Measurements from ENCODE around the gene SCD5. TPM values are rescaled to one million over a fixed set of nuclear protein-coding genes. Genes with fewer than 3 reads are reported as not detected.
A peak's percentile ranks its signal among the peaks of the same experiment; 100 is the strongest.

Gene SCD5
- total RNA-seq, 1 donor from 2014 or later: 36.6 TPM

- no peak overlapping the region for H3K27ac Mint-ChIP-seq
- peaks cover 34% of the 10 kb centered on the region for H3K4me1 Mint-ChIP-seq (ENCODE audit: unreplicated experiment)
- TF ChIP-seq, protein P1, sequence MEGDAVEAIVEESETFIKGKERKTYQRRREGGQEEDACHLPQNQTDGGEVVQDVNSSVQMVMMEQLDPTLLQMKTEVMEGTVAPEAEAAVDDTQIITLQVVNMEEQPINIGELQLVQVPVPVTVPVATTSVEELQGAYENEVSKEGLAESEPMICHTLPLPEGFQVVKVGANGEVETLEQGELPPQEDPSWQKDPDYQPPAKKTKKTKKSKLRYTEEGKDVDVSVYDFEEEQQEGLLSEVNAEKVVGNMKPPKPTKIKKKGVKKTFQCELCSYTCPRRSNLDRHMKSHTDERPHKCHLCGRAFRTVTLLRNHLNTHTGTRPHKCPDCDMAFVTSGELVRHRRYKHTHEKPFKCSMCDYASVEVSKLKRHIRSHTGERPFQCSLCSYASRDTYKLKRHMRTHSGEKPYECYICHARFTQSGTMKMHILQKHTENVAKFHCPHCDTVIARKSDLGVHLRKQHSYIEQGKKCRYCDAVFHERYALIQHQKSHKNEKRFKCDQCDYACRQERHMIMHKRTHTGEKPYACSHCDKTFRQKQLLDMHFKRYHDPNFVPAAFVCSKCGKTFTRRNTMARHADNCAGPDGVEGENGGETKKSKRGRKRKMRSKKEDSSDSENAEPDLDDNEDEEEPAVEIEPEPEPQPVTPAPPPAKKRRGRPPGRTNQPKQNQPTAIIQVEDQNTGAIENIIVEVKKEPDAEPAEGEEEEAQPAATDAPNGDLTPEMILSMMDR (conservative IDR thresholded peaks at IDR 0.05): no peak
- H3K36me3 Mint-ChIP-seq: peaks cover 4% of the 10 kb centered on the region
- H3K9me3 Mint-ChIP-seq: no peaks in the 10 kb centered on the region
- H3K27me3 Mint-ChIP-seq: peaks cover 3% of the 10 kb centered on the region
- no peak for DNase-seq (ENCODE audit: extremely low spot score, unreplicated experiment)
- no peak overlapping the region for H3K4me3 Mint-ChIP-seq
Measured at GRCh38 chr4:82811392-82811791, 12.8 kb upstream of the SCD5 start.

- TF ChIP-seq, protein P1 (conservative IDR thresholded peaks at IDR 0.05): no peak
- no peak for DNase-seq (ENCODE audit: extremely low spot score, unreplicated experiment)
- peak overlapping the region; percentile 14 for H3K4me3 Mint-ChIP-seq
- H3K9me3 Mint-ChIP-seq: no peaks in the 10 kb centered on the region
- H3K4me1 Mint-ChIP-seq (ENCODE audit: unreplicated experiment): peaks cover 32% of the 10 kb centered on the region
- no peak overlapping the region for H3K27ac Mint-ChIP-seq
- H3K36me3 Mint-ChIP-seq: peaks cover 2% of the 10 kb centered on the region
- peaks cover 3% of the 10 kb centered on the region for H3K27me3 Mint-ChIP-seq
Measured at GRCh38 chr4:82810176-82810575, 11.6 kb upstream of the SCD5 start.

DNA sequence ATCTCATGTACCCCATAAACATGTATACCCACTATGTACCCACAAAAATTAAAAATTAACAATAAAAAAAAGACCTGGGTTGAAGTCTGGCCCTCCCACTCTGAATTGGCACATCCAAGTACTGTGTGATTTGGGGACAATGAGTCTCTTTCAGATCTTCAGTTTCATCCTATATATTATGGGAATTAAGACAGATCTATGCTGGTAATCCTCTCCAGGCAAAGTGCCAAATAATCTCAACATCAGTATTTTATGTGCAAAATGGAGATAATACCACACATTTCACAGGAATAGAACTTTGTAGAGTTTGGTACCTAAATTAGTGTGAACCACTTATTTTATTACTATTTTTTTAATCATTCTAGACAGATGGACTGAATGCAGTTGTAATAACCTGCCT lies 11.0 kb upstream of the SCD5 start:
- Mint-ChIP-seq H3K9me3 (no peaks in the 10 kb centered on the region), H3K27me3 (peaks cover 3% of the 10 kb centered on the region), H3K36me3 (no peaks in the 10 kb centered on the region), H3K4me1 (ENCODE audit: unreplicated experiment) (peaks cover 29% of the 10 kb centered on the region), H3K4me3 (no peak overlapping the region), H3K27ac (no peak overlapping the region)
- DNase-seq (ENCODE audit: extremely low spot score, unreplicated experiment): no peak
- TF ChIP-seq, protein P1 (conservative IDR thresholded peaks at IDR 0.05): no peak

DNA sequence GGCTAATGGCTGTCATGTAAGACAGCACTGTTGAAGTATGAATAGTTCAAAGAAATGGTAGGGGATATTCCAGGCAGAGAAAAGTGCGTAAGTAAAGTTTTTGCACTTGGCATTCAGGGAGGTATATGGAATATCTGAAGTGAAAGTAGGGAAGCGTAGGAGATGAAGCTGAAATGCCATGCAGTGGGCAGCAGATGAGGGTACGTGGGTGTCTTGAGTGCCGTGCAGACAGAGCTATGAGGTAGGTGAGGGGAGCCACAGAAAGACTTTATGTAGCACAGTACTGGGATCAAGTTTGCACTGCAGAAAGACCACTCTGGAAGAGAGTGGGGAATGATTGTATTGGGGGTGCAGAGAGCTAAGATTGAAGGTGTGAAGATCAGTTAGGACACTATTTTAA lies 5.2 kb upstream of the SCD5 start:
- TF ChIP-seq, protein P1 (conservative IDR thresholded peaks at IDR 0.05): no peak
- no peak for DNase-seq (ENCODE audit: extremely low spot score, unreplicated experiment)
- H3K27ac Mint-ChIP-seq: no peak overlapping the region
- H3K4me3 Mint-ChIP-seq: no peak overlapping the region
- H3K27me3 Mint-ChIP-seq: peaks cover 25% of the 10 kb centered on the region
- H3K36me3 Mint-ChIP-seq: no peaks in the 10 kb centered on the region
- H3K9me3 Mint-ChIP-seq: no peaks in the 10 kb centered on the region
- H3K4me1 Mint-ChIP-seq (ENCODE audit: unreplicated experiment): peaks cover 9% of the 10 kb centered on the region

GRCh38 chr4:82802911-82803310 lies 4.3 kb upstream of the SCD5 start:
- no peak overlapping the region for H3K27ac Mint-ChIP-seq
- TF ChIP-seq, protein P1 (conservative IDR thresholded peaks at IDR 0.05): no peak
- H3K27me3 Mint-ChIP-seq: peaks cover 25% of the 10 kb centered on the region
- H3K36me3 Mint-ChIP-seq: no peaks in the 10 kb centered on the region
- H3K4me3 Mint-ChIP-seq: no peak overlapping the region
- no peak for DNase-seq (ENCODE audit: extremely low spot score, unreplicated experiment)
- H3K4me1 Mint-ChIP-seq (ENCODE audit: unreplicated experiment): peaks cover 9% of the 10 kb centered on the region
- H3K9me3 Mint-ChIP-seq: no peaks in the 10 kb centered on the region

All from type B pancreatic cell (in vitro differentiated cells).